Endothelial cell of umbilical vein (primary cell): ENCODE results near the gene BCL11A. TPM values are rescaled to one million over a fixed set of nuclear protein-coding genes. Genes with fewer than 3 reads are reported as not detected.

Source experiments
- BruUV-seq: library from RNA; stranded (reverse); fragments of 400-500 nt; replicated peaks from 2 replicates; lab custom pipeline; 2021; lab: Mats Ljungman, UMichigan
- CTCF ChIA-PET: fragments of 300-600, 350-600 bp; sonication (Branson Sonifier 250); formaldehyde crosslinking; loops from one replicate; lab custom pipeline; 2021; ENCODE audit warnings: antibody characterized with exemption, inconsistent platforms; lab: Charles Lee
- POLR2A ChIA-PET: fragments of 300-600, 350-600 bp; sonication (Branson Sonifier 250); formaldehyde crosslinking; loops from one replicate; lab custom pipeline; 2021; ENCODE audit warnings: antibody characterized with exemption, inconsistent platforms; lab: Charles Lee
- DNase-seq: peaks from one replicate; pipeline ENCODE4 v3.0.0-alpha.2; 2011; ENCODE audit warnings: low read depth, low spot score
- FAIRE-seq: peaks from 2 replicates; lab custom pipeline; 2011; peaks lifted over from hg19 to GRCh38; lab: Jason Lieb, UNC
- H2AFZ ChIP-seq: 2 replicates; pipeline ENCODE4 v1.6.0; 2012; ENCODE audit warnings: low read depth, low read length, control low read depth, inconsistent platforms
- H3K27ac ChIP-seq: 2 replicates; pipeline ENCODE4 v1.5.1; 2011; ENCODE audit warnings: low read depth, mild to moderate bottlenecking, control low read depth, low read length, moderate library complexity; ENCODE audit not compliant: insufficient read depth
- H3K27me3 ChIP-seq, 2 experiments: 2 replicates each; pipeline versions ENCODE4 v1.6.0 to v1.6.1; 2011; ENCODE audit warnings: low read length in 2 of 2, mixed read lengths in 1 of 2; ENCODE audit not compliant: control insufficient read depth in 2 of 2, insufficient read depth in 2 of 2
- H3K36me3 ChIP-seq, 2 experiments: 2 replicates in 1 of 2; 3 replicates in 1 of 2; pipeline ENCODE4 v1.5.1; 2011; ENCODE audit warnings: low read length in 2 of 2, mild to moderate bottlenecking in 1 of 2, moderate library complexity in 1 of 2; ENCODE audit not compliant: control insufficient read depth in 2 of 2, insufficient read depth in 2 of 2; ENCODE audit errors: extremely low read depth in 1 of 2
- H3K4me1 ChIP-seq: 3 replicates; pipeline ENCODE4 v1.5.1; 2011; ENCODE audit warnings: mild to moderate bottlenecking, low read length; ENCODE audit not compliant: control insufficient read depth, insufficient read depth; ENCODE audit errors: extremely low read depth
- H3K4me2 ChIP-seq: 2 replicates; pipeline ENCODE4 v1.6.1; 2011; ENCODE audit warnings: low read length, control low read depth, mixed read lengths; ENCODE audit not compliant: insufficient read depth
- H3K4me3 ChIP-seq, 3 experiments: fragments of 200-600 bp in 1 of 3; sonication (generic), shearing (Covaris generic) in 1 of 3; replicated peaks in 1 of 3; 2 replicates each; pipeline ENCODE4 v1.5.1; 2011 to 2016; ENCODE audit warnings: control low read depth in 3 of 3, low read length in 3 of 3, mild to moderate bottlenecking in 2 of 3, inconsistent platforms in 1 of 3, low read depth in 1 of 3, moderate library complexity in 1 of 3; ENCODE audit not compliant: insufficient read depth in 1 of 3
- H3K79me2 ChIP-seq: 2 replicates; pipeline ENCODE4 v1.6.0; 2012; ENCODE audit warnings: low read length, inconsistent platforms; ENCODE audit not compliant: control insufficient read depth, insufficient read depth
- H3K9ac ChIP-seq: replicated peaks from 2 replicates; pipeline ENCODE3; 2011; ENCODE audit warnings: low read length, control low read depth; ENCODE audit not compliant: insufficient read depth; ENCODE audit errors: extremely low read depth
- H3K9me1 ChIP-seq: replicated peaks from 3 replicates; pipeline ENCODE4 v1.6.0; 2011; ENCODE audit warnings: mild to moderate bottlenecking, low read length; ENCODE audit not compliant: control insufficient read depth, insufficient read depth; ENCODE audit errors: extremely low read depth
- H3K9me3 ChIP-seq: replicated peaks from 2 replicates; pipeline ENCODE4 v1.5.1; 2012; ENCODE audit warnings: low read length, inconsistent platforms; ENCODE audit not compliant: control insufficient read depth, insufficient read depth
- H4K20me1 ChIP-seq: replicated peaks from 2 replicates; pipeline ENCODE3; 2011; ENCODE audit warnings: mild to moderate bottlenecking, low read length; ENCODE audit not compliant: control insufficient read depth, insufficient read depth; ENCODE audit errors: extremely low read depth
- CTCF ChIP-seq, 2 donors: IDR thresholded peaks; 1 replicate in 1 of 2; 2 replicates in 1 of 2; pipeline ENCODE4 v1.5.1; 2011; ENCODE audit warnings: low read length in 2 of 2, mild to moderate bottlenecking in 2 of 2, moderate library complexity in 2 of 2, control low read depth in 1 of 2, inconsistent platforms in 1 of 2, low read depth in 1 of 2; ENCODE audit not compliant: insufficient read depth in 1 of 2; ENCODE audit errors: extremely low read depth in 1 of 2
- EZH2 ChIP-seq: IDR thresholded peaks from 2 replicates; pipeline ENCODE4 v1.6.1; 2012; ENCODE audit warnings: borderline replicate concordance, low read depth, mild to moderate bottlenecking, moderate library complexity, low read length, inconsistent platforms; ENCODE audit not compliant: severe bottlenecking
- FOS ChIP-seq: IDR thresholded peaks from 2 replicates; pipeline ENCODE4 v1.6.1; 2011; ENCODE audit warnings: mild to moderate bottlenecking, low read length, moderate library complexity, borderline replicate concordance; ENCODE audit not compliant: insufficient read depth
- GATA2 ChIP-seq: IDR thresholded peaks from 2 replicates; pipeline ENCODE4 v1.7.0; 2011; ENCODE audit warnings: low read depth, mild to moderate bottlenecking, moderate library complexity, mixed read lengths, low read length; ENCODE audit not compliant: insufficient read length, insufficient read depth
- JUN ChIP-seq: IDR thresholded peaks from 2 replicates; pipeline ENCODE4 v1.6.1; 2011; ENCODE audit warnings: borderline replicate concordance, low read depth; ENCODE audit not compliant: insufficient read length, insufficient read depth
- MAX ChIP-seq: IDR thresholded peaks from 2 replicates; pipeline ENCODE4 v1.6.1; 2011; ENCODE audit not compliant: insufficient read depth, insufficient read length
- MYC ChIP-seq: IDR thresholded peaks from one replicate; pipeline ENCODE4 v1.6.1; 2011; ENCODE audit warnings: mild to moderate bottlenecking, low read depth, low read length
- POLR2A ChIP-seq: IDR thresholded peaks from 2 replicates; pipeline ENCODE4 v1.6.1; 2012; ENCODE audit warnings: low read depth, mild to moderate bottlenecking, control low read depth, low read length
- POLR2AphosphoS5 ChIP-seq: IDR thresholded peaks from 2 replicates; pipeline ENCODE4 v1.6.1; 2012; ENCODE audit warnings: low read depth, mild to moderate bottlenecking, control low read depth, low read length, moderate library complexity; ENCODE audit not compliant: insufficient read depth
- dilution Hi-C: fragments of 300-500 bp; cut with MboI; formaldehyde crosslinking; loops from one replicate; pipeline ENCODE4 v1.15.0; 2019; ENCODE audit warnings: low sequenced_read_pairs; ENCODE audit not compliant: extremely low pct_ligation_motif_present
- intact Hi-C: fragments of 100-400 bp; cut with micrococcal nuclease; formaldehyde crosslinking; loops from one replicate; pipeline ENCODE4 v1.10.0; 2022
- polyA plus RNA-seq, 4 experiments: library from polyadenylated mRNA; depleted of rRNA in 3 of 4; stranded (reverse) in 3 of 4; unstranded in 1 of 4; fragments of >200 nt; gene quantifications; 2 replicates each; pipeline versions ENCODE4 v1.2.1 to v1.2.3, GENCODE V29; 2011 to 2012; ENCODE audit warnings: missing spikeins in 1 of 4
- total RNA-seq: library from RNA; stranded (reverse); gene quantifications from 2 replicates; pipeline ENCODE4 v1.2.3, GENCODE V29; 2021

The BCL11A gene
- total and polyA plus RNA-seq, 2 donors (not counting 3 experiments of a cell fraction or from before 2014, with no cell fraction given), result 0.12 to 0.88 TPM

- FAIRE-seq, result no peak
- ChIA-PET CTCF (no interaction called here), POLR2A (no interaction called here)
These were observed 137.6 kb downstream of the BCL11A start for GRCh38 chr2:60415814-60416213.

More at GRCh38 chr2:60415814-60416213, 137.6 kb downstream of the BCL11A start:
- H3K36me3 ChIP-seq, result no peaks in the 10 kb centered on the region
- no peaks in the 10 kb centered on the region for H3K4me1 ChIP-seq
- H3K9me1 ChIP-seq, result no peaks in the 10 kb centered on the region
- H4K20me1 ChIP-seq, result no peaks in the 10 kb centered on the region
- dilution Hi-C loops (no loop called here), intact Hi-C loops (no loop called here)
- no peak overlapping the region for H3K9ac ChIP-seq
- no TSS peak for BruUV-seq
- H3K4me3 ChIP-seq, result no peak overlapping the region
- no peak overlapping the region for H3K27ac ChIP-seq
- no peaks in the 10 kb centered on the region for H3K9me3 ChIP-seq
- H2AFZ ChIP-seq, result no peak overlapping the region
- no peaks in the 10 kb centered on the region for H3K27me3 ChIP-seq
- TF ChIP-seq GATA2, result no peak
- no peak for TF ChIP-seq CTCF (IDR thresholded peaks at IDR 0.05; ENCODE audit: extremely low read depth in 1 of 2, insufficient read depth in 1 of 2, low read depth in 1 of 2, low read length in 2 of 2)
- TF ChIP-seq POLR2A, result no peak
- no peak for TF ChIP-seq MAX
- no peak for TF ChIP-seq POLR2AphosphoS5
- no peak for TF ChIP-seq EZH2
- no peak for TF ChIP-seq JUN
- no peak for TF ChIP-seq FOS
- no peak for TF ChIP-seq MYC
- no peak overlapping the region for H3K4me2 ChIP-seq
- no peaks in the 10 kb centered on the region for H3K79me2 ChIP-seq
- DNase-seq, result no peak
